AG04450 (cell line): ENCODE measurements around the gene DHCR7. TPM values are rescaled to one million over a fixed set of nuclear protein-coding genes. Genes with fewer than 3 reads are reported as not detected.

ENCODE experiments used
- CTCF ChIA-PET: fragments of 300-600, 350-600 bp; formaldehyde crosslinking; extraction: SDS; loops from one replicate; lab custom pipeline; 2022; ENCODE audit warnings: antibody characterized with exemption, inconsistent platforms; lab: Charles Lee
- POLR2A ChIA-PET: fragments of 350-600 bp; formaldehyde crosslinking; extraction: SDS; loops from one replicate; lab custom pipeline; 2021; ENCODE audit warnings: antibody characterized with exemption, inconsistent platforms; lab: Yijun Ruan, JAX
- DNase-seq: peaks from one replicate; pipeline ENCODE4 v3.0.0-alpha.2; 2011; ENCODE audit warnings: low read depth, low spot score
- H3K27ac ChIP-seq: one replicate; pipeline ENCODE4 v1.5.1; 2012; ENCODE audit warnings: low read depth, low read length, control low read depth
- H3K27me3 ChIP-seq: one replicate; pipeline ENCODE4 v1.6.0; 2012; ENCODE audit warnings: low read length; ENCODE audit not compliant: control insufficient read depth, insufficient read depth
- H3K4me3 ChIP-seq: 2 replicates; pipeline ENCODE4 v1.5.1; 2011; ENCODE audit warnings: mild to moderate bottlenecking, low read depth, low read length, control low read depth
- H3K9me3 ChIP-seq: 2 replicates; pipeline ENCODE4 v1.5.1; 2012; ENCODE audit warnings: low read length; ENCODE audit not compliant: control insufficient read depth, insufficient read depth
- CTCF ChIP-seq: IDR thresholded peaks from 2 replicates; pipeline ENCODE4 v1.5.1; 2011; ENCODE audit warnings: low read depth, low read length, control low read depth, inconsistent platforms
- polyA plus RNA-seq: library from polyadenylated mRNA; depleted of rRNA; stranded (reverse); fragments of >200 nt; gene quantifications from 2 replicates; pipeline ENCODE4 v1.2.3, GENCODE V29; 2011

Gene DHCR7
- polyA plus RNA-seq, 1 experiment, result 40.2 TPM

DNA sequence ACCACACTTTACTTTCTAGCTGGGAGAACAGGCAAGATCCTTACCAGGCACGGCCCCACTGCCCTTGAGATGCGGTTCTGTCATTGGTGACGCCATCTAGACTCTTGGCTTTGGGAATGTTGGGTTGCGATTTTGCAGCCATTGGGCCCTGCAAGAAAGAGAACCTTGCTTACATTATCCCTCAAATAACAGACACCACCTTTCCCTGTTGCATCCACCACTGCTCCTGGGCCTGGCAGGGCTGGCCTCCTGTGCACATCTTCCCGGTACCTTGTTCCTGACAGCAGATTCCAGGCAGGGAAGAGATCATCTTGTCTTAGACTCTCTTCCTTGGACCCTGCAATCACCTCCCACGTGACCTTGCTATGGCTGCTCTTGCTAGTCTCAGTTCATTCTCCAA, 3.4 kb downstream of the DHCR7 start:
- Histone ChIP-seq H3K9me3 (no peaks in the 10 kb centered on the region; the same call in 1 of the 2 replicates), H3K4me3 (no peak overlapping the region), H3K27ac (no peak overlapping the region), H3K27me3 (no peaks in the 10 kb centered on the region)
- ChIA-PET POLR2A (no interaction called here), CTCF (no interaction called here)
- no peak for TF ChIP-seq CTCF
- DNase-seq, result no peak

DNA sequence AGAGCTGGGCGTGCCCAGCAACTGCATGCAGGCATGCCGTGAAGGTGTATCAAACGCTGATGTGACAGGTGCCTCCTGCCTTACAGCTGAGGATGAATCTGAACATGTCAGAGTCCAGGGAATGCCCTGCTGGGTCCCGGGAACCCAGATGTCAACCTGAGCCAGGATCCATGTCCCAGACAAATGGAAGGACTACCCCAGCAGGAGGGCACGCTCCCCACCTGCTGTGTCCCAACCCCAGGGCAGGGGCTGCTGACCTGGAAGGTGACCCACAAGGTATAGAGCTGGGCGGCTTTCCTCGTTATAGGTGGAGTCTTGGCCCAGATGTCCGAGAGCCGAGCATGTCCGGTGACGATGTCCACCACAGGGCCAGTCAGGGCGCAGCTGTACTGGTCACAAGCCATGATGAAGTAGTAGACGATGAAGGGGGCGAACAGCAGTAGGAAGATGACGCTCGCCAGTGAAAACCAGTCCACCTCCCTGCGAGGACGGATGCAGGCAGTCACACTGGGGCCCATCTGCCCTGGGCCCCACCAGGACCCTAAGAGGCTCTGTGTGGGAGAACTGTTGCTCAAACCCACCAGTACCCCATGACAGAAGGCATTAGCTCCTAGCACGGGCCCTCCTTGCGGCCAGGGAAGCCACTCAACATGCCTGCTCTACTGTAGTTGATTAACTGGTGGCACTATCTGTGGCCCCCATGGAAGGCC, 4.3 kb downstream of the DHCR7 start:
- Histone ChIP-seq H3K27me3 (no peaks in the 10 kb centered on the region), H3K27ac (no peak overlapping the region), H3K4me3 (no peak overlapping the region), H3K9me3 (no peaks in the 10 kb centered on the region; the same call in 1 of the 2 replicates)
- DNase-seq, result no peak
- CTCF ChIA-PET, result no interaction called here
- TF ChIP-seq CTCF, result no peak
- POLR2A ChIA-PET, result no interaction called here

DNA sequence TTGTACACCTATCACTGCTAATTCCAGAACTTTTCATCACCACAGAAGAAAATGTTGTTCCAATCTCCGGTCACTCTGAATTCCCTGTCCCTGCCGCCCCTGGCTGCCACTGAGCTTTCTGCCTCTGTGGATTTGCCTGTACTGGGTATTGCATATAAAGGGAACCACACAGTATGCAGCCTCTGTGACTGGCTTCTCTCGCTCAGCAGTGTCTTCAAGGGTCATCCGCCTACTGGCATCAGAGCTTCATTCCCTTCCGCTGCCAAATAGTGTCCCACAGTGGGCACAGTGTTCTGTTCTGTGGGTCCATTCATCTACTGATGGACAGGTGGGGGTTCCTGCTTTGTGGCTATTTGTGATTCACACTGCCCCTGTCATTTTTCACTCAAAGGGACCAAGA, 5.3 kb downstream of the DHCR7 start:
- H3K4me3 ChIP-seq, result no peak overlapping the region
- POLR2A ChIA-PET, result no interaction called here
- CTCF ChIA-PET, result no interaction called here
- no peak for DNase-seq
- H3K9me3 ChIP-seq, result no peaks in the 10 kb centered on the region; the same call in 1 of the 2 replicates
- no peak overlapping the region for H3K27ac ChIP-seq
- H3K27me3 ChIP-seq, result no peaks in the 10 kb centered on the region
- TF ChIP-seq CTCF, result no peak

DNA sequence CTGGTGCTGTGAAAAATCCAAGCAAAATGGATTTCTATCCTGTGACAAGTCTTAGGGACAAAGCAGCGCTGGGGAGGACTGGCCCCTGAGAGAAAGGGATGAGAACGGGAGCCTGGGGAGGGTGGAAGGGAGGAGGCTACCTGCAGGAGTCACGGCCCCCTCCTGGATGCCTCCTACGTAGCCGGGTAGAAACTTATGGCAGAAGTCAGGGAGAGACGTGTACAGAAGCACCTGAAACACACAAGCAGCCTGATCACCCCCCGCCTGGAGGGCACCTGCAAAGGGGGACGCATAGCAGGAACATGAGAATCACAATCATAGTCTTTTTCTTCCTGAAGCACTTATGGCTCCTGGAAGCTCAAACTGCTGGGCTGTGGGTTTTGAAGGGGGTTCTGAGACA, 6.1 kb downstream of the DHCR7 start:
- Histone ChIP-seq H3K27me3 (no peaks in the 10 kb centered on the region), H3K9me3 (no peaks in the 10 kb centered on the region; the same call in 1 of the 2 replicates), H3K27ac (no peak overlapping the region), H3K4me3 (no peak overlapping the region)
- ChIA-PET POLR2A (no interaction called here), CTCF (no interaction called here)
- DNase-seq, result no peak
- TF ChIP-seq CTCF, result no peak

DNA sequence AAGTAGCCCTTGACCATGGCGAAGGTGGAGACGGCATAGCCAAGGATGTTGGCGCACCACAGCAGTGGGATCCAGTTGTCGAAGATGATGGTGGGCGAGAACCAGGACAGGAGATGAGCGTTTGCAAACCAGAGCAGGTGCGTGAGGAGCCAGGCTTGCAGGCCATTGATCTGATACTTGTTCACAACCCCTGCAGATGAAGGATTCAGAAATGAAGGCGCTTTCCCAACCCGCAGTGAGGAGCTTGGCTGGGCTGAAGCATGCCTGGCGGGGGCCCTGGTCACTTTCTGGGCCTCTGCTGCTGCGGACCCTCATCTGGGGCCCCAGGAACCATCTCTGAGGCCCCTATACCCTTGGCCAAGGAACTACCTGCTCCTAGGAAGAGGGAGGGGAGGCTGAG, 6.9 kb downstream of the DHCR7 start:
- no peak for TF ChIP-seq CTCF
- H3K9me3 ChIP-seq, result no peaks in the 10 kb centered on the region; the same call in 1 of the 2 replicates
- H3K27ac ChIP-seq, result no peak overlapping the region
- ChIA-PET CTCF (no interaction called here), POLR2A (no interaction called here)
- no peak for DNase-seq
- no peak overlapping the region for H3K4me3 ChIP-seq
- H3K27me3 ChIP-seq, result no peaks in the 10 kb centered on the region
